Bronchial epithelial cell (primary cell): ENCODE data around the gene MIB1. TPM values are rescaled to one million over a fixed set of nuclear protein-coding genes. Genes with fewer than 3 reads are reported as not detected.

ENCODE experiments used
- DNase-seq: peaks from one replicate; pipeline ENCODE4 v3.0.0-alpha.2; 2010; ENCODE audit warnings: low read depth
- FAIRE-seq: peaks from 2 replicates; lab custom pipeline; 2011; peaks lifted over from hg19 to GRCh38; lab: Jason Lieb, UNC
- H3K27me3 ChIP-seq: 2 replicates; pipeline ENCODE4 v1.5.1; 2011; ENCODE audit warnings: low read length; ENCODE audit not compliant: control insufficient read depth, insufficient read depth
- H3K36me3 ChIP-seq: 2 replicates; pipeline ENCODE4 v1.5.1; 2011; ENCODE audit warnings: low read length; ENCODE audit not compliant: control insufficient read depth, insufficient read depth
- H3K4me3 ChIP-seq: 2 replicates; pipeline ENCODE4 v1.5.1; 2011; ENCODE audit warnings: mild to moderate bottlenecking, low read depth, low read length, control low read depth
- total RNA-seq: library from RNA; depleted of rRNA; stranded (reverse); fragments of >200 nt; gene quantifications from 2 replicates; pipeline ENCODE4 v1.2.1, GENCODE V29; 2014
- TF ChIP-seq, protein P1 (sequence below): IDR thresholded peaks from 2 replicates; pipeline ENCODE4 v1.5.1; 2011; ENCODE audit warnings: mild to moderate bottlenecking, moderate library complexity, low read length, control low read depth, inconsistent platforms; ENCODE audit not compliant: insufficient read depth, severe bottlenecking

The MIB1 gene
- total RNA-seq, 1 donor from 2014 or later: 95.3 TPM

DNA sequence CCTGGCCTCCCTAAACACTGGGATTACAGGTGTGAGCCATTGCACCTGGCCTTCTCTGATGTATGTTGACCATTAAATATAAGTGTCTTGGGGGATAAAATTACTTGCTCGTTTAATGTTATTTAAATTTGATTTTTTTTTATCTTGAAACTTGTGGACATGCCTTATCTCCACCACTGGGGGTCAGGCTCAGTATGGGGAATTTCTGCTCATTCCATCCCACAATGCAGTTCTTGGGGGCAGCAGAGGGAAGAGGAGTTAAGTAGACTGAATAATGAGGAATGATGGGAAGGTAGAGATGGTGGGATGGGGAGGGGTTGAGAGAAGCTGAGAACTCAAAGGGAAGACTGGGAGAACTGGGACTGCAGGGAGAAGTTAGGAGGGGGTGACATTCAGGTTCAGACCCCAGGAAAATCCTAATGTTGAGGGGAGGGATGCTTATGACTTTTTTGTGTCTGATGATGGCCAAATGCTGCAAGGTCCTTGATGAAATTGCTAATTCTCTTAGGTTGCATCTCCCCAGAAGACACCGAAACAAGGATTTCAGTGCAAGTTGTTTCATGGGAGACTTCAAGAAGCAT is 174.2 kb downstream of the MIB1 start:
- H3K27me3 ChIP-seq: no peaks in the 10 kb centered on the region
- peak; percentile 42 for DNase-seq
- no peak overlapping the region for H3K4me3 ChIP-seq
- FAIRE-seq: no peak
- H3K36me3 ChIP-seq: no peaks in the 10 kb centered on the region
- TF ChIP-seq, protein P1, sequence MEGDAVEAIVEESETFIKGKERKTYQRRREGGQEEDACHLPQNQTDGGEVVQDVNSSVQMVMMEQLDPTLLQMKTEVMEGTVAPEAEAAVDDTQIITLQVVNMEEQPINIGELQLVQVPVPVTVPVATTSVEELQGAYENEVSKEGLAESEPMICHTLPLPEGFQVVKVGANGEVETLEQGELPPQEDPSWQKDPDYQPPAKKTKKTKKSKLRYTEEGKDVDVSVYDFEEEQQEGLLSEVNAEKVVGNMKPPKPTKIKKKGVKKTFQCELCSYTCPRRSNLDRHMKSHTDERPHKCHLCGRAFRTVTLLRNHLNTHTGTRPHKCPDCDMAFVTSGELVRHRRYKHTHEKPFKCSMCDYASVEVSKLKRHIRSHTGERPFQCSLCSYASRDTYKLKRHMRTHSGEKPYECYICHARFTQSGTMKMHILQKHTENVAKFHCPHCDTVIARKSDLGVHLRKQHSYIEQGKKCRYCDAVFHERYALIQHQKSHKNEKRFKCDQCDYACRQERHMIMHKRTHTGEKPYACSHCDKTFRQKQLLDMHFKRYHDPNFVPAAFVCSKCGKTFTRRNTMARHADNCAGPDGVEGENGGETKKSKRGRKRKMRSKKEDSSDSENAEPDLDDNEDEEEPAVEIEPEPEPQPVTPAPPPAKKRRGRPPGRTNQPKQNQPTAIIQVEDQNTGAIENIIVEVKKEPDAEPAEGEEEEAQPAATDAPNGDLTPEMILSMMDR: peak; percentile 36

DNA sequence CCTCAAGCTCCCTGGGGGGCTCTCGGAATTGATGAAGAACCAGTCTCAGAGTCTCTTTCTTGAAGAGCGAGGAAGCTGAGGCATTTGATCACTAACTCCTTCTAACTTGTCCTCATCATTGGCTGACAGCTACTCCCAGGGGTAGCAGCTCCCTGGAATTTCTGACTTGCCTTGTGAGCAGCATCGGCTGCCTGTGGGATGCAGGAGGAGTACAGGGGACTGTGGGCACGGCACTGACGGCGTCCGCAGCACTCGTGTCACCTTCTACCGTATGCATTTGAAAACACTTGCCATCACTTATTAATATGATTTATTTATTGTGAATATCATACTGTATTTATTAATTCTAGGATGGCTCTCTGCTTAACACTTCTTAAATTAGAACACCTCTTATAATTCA is 175.0 kb downstream of the MIB1 start:
- TF ChIP-seq, protein P1: no peak
- no peak for FAIRE-seq

DNA sequence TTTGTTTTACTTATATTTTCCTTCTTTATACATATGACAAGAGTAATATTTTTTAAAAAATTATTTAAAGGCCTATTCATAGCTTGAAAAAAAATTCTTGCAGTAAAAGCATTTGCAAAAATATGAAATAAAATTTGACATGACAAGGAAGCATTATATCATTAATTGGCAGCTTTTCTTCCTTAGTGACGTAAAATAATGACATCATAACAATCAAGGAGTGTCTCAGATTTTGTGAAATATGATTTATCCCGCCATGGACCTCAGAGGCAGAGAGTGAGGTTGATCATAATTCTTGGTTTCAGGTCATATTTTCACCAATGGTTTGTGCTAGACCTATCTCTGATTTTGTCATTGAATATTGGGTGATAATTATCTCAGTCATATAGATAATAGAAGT is 176.0 kb downstream of the MIB1 start:
- Histone ChIP-seq H3K4me3 (no peak overlapping the region), H3K27me3 (no peaks in the 10 kb centered on the region), H3K36me3 (no peaks in the 10 kb centered on the region)
- TF ChIP-seq, protein P1: no peak
- DNase-seq (no peak), FAIRE-seq (no peak)

More for the DNA sequence above, 175.0 kb downstream of the MIB1 start:
- no peak for DNase-seq
- no peaks in the 10 kb centered on the region for H3K27me3 ChIP-seq
- no peaks in the 10 kb centered on the region for H3K36me3 ChIP-seq
- H3K4me3 ChIP-seq: no peak overlapping the region

DNA sequence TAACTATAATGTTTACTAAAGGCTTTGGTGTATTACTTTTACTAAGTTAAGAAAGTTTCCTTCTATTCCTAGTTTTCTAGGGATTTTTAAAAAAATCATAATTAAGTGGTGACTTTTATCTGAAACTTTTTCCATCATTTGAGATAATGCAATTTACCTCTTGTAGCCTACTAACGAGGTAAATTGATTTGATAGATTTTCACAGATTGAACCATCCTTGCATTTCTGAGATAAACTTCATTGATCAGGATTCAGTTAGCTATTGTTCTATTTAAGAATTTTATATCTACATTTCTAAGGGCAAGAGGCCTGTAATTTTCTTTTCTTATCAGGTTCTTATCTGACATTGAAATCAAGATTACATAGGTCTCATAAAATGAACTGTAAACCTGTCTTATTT is 178.1 kb downstream of the MIB1 start:
- no peak overlapping the region for H3K4me3 ChIP-seq
- H3K36me3 ChIP-seq: no peaks in the 10 kb centered on the region
- H3K27me3 ChIP-seq: no peaks in the 10 kb centered on the region
- no peak for FAIRE-seq
- DNase-seq: no peak
- TF ChIP-seq, protein P1: no peak

Other genes starting within 250 kb of the MIB1 start
- 15.0 and 17.8 TPM in 2 replicates for gene ESCO1, start 140.1 kb upstream of the MIB1 start, total RNA-seq
- 12.4 and 21.4 TPM in 2 replicates for gene SNRPD1, start 128.5 kb upstream of the MIB1 start, total RNA-seq
- 10.5 and 17.3 TPM in 2 replicates for gene ABHD3, start 36.0 kb upstream of the MIB1 start, total RNA-seq